GM10266 (cell line): ENCODE results near the gene FRMPD2.

ENCODE experiments used
- DNase-seq: peaks from one replicate; pipeline ENCODE4 v3.0.0; 2012; ENCODE audit errors: extremely low spot score
- CTCF ChIP-seq: IDR thresholded peaks from 2 replicates; pipeline ENCODE4 v1.5.1; 2012; ENCODE audit warnings: mild to moderate bottlenecking, low read depth; ENCODE audit not compliant: control insufficient read depth, insufficient read depth; ENCODE audit errors: missing control alignments

FRMPD2 gene

GRCh38 chr10:48279081-48279751, 4.7 kb upstream of the FRMPD2 start:
- DNase-seq = peak; percentile 40

GRCh38 chr10:48277093-48277492, 2.6 kb upstream of the FRMPD2 start:
- no peak for TF ChIP-seq CTCF
- no peak for DNase-seq

More at GRCh38 chr10:48279081-48279751, 4.7 kb upstream of the FRMPD2 start:
- no peak for TF ChIP-seq CTCF

GRCh38 chr10:48273741-48274140, 755 bp downstream of the FRMPD2 start:
- no peak for DNase-seq
- TF ChIP-seq CTCF = no peak

GRCh38 chr10:48272682-48273081, 1.8 kb downstream of the FRMPD2 start:
- no peak for TF ChIP-seq CTCF
- no peak for DNase-seq

- TF ChIP-seq CTCF = no peak
- DNase-seq = no peak
Measured at GRCh38 chr10:48271047-48271730, 3.3 kb downstream of the FRMPD2 start.

- no peak for TF ChIP-seq CTCF
- no peak for DNase-seq
Measured at GRCh38 chr10:48266528-48266927, 8.0 kb downstream of the FRMPD2 start.

GRCh38 chr10:48258105-48258504, 16.4 kb downstream of the FRMPD2 start:
- no peak for TF ChIP-seq CTCF
- no peak for DNase-seq
